ENCODE data around the gene SCYGR3.

SCYGR3 gene, protein sequence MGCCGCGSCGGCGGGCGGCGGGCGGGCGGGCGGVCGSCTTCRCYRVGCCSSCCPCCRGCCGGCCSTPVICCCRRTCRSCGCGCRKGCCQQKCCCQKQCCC

DNA sequence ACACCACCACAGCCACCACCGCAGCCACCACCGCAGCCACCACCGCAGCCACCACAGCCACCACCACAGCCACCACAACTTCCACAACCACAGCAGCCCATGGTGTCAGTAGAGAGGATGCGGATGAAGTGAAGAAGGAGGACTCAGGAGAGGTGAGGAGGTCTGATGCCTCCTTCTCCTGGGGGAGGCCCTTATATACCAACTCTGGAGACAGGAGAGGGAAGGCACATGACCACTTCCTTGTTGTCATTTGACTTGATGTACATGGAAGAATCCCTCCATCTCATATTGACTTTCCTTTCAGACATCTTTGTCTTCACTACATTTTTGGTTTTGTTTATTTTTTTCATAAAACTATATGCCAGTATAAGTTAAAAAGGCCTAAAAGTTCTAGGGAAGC lies at the start of gene SCYGR3:
Gene SCYGR3, minus strand, starts transcription at position 101 of the 400 bp plus-strand sequence. Its CDS starts 0 bp downstream, at position 101.
- no peak for DNase-seq (ENCODE audit: low read depth)

DNA sequence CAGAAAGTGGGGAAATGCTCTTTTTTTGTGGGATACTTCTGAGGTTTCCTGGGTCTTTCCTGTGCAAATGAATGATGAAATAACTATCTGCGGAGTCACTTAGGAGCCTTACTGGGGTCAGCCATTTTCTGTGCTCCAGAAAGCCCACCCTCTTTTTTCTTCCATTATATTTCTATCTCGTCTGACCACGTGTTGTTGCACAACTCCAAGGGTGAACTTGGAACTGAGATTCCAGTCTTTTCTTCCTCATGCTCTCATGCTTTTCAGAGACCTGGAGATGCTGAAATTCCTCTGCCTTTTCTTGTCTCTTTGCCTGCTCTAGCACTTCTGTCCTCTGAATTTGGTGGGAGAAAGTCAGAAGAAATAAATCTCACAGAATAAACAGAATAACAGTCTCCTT lies 47.2 kb upstream of the SCYGR3 start:
- no peak for DNase-seq (ENCODE audit: low read depth)

GRCh38 chr2:227661025-227661649 lies 46.5 kb upstream of the SCYGR3 start:
- no peak for DNase-seq (ENCODE audit: low read depth)

DNA sequence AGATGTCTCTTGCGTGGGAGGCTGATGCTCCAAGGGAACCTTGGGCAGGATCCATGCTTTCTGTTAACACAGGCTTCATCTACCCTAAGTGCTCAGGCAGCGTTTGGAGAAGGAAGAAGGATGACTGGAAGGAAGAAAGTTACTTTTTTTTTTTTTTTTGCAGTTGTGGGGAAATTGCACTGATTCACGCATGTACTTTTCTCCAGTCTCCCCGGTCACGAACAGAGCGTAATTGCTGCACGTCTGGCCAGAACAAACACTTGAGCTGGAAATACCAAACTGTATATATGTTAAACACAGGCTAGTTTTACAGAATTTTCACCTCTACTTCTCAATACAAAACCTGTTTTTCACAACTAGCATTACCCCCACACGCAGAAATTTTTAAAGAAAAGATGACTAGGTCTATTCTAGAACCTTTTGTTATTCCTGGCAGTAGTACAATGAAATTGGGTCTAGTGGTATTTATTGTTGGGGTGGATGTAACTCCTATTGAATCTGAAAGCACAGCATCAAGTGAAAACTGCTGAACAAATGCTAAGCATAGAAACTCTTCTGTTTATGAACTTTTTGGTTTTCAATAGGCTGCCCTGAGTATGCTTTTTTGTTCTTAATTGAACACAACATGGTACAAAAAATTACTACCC lies 42.7 kb upstream of the SCYGR3 start:
- no peak for DNase-seq (ENCODE audit: low read depth)

DNA sequence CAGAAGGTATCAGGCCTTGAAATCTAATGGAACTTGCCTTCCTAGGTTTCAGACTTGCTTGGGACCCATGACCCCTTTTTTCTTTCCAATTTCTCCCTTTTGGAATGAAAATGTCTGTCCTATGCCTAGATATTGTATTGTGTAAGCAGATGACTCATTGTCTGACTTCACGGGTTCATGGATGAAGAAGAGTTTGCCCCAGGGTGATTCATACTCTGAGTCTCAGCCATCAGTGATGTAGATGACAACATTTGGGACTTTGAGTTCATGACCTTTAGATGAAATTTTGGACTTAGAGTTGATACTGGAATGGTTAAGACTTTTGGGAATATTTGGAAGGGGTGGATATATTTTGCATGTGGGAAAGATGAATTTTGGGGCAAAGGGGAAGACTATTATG lies 40.8 kb upstream of the SCYGR3 start:
- peak; percentile 69 for DNase-seq (ENCODE audit: low read depth)

DNA sequence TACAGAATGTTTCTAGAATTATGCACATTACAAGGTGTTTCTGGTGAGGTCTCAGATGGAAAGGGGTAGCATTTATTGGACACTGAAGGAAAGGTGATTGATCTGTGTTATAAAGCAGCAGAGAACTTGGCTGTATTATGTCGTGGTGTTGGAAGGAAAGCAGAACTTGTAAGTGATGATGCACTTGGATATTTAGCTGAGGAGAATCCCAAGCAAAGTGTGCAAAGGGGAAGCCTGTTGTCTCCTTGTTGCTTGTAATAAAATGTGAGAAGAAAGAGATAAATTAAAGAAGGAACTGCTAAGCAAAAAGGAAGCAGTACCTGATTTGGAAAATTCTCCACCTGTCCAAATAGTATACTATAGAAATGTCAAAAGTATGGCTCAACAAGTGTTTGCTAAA lies 39.8 kb upstream of the SCYGR3 start:
- no peak for DNase-seq (ENCODE audit: low read depth)

DNA sequence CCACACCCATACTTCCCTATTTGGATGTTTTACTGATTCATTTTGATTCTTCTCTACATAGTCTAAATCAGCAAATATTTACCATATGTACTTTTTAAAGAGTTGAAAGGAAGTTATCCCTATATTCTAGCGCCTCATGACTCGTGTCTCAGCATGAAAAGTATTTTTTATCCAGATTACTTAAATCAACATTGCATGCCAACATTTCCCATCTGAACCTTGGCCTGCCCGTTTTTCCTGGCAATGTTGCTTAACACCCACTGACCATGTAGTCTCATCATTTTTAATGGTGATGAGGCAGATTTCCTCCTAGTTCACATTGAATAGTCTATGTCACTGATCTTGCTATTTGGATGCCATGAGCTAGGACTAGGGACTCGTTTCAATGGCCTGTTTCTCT lies 38.8 kb upstream of the SCYGR3 start:
- DNase-seq (ENCODE audit: low read depth): peak; percentile 17

- DNase-seq (ENCODE audit: low read depth): no peak
Measured at GRCh38 chr2:227643990-227644551, 29.4 kb upstream of the SCYGR3 start.

DNA sequence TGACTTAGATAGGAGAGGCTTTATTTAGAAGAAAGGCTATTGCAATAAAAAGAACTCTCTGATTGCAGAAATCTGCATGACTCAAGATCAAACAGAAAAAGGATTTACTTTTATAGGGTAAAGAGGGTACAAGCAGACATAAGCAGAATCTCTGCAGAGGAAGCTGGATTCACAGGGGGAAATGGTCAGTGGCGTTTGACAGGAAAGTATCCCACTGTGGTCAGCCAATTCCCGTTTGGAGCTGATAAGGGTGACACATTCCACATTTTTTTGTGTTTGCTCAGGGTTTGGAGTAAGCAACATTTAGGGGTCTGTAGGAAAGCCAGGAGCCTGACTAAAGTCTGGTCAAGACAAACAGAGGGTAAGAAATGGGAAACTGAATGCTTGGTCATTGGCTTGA lies 28.0 kb upstream of the SCYGR3 start:
- no peak for DNase-seq (ENCODE audit: low read depth)

DNA sequence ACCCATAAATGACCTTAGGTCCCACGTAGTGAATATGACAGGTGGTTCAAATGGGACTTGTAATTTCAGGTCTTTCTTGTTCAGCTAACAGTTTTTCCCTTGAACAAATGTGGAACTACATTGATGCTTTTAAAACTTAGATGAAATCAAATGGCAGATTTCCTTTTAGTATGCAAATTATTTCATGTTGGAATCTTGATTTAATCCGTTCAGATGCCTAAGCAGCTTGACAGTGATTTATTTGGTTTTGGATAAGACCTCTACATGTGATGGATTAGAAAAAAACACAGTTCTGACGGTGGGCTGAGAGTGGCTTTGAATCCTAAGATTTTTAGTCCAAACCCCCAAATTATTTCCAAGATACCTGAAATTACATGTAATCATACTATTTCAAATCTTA lies 19.6 kb upstream of the SCYGR3 start:
- no peak for DNase-seq (ENCODE audit: low read depth)

GRCh38 chr2:227632827-227633226 lies 18.2 kb upstream of the SCYGR3 start:
- no peak for DNase-seq (ENCODE audit: low read depth)

DNA sequence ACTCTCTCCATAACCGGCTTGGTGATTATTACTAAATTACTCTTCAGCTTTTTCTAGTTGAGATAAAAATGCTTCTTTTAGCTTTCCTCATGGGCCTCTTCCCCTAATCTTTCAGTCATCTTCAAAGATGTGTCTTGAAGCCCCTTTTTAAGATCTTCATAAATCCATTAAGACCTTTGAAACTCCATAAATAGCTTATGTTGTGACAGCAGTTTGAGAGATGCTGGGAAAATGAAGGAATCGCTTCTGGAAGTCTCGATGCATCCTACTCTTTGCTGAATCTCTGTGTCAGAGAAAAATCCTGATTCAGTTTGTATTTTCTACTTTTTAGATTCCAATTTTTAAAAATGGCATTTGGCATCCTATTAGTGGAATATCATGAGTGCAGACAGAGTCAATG lies 15.7 kb upstream of the SCYGR3 start:
- no peak for DNase-seq (ENCODE audit: low read depth)

DNA sequence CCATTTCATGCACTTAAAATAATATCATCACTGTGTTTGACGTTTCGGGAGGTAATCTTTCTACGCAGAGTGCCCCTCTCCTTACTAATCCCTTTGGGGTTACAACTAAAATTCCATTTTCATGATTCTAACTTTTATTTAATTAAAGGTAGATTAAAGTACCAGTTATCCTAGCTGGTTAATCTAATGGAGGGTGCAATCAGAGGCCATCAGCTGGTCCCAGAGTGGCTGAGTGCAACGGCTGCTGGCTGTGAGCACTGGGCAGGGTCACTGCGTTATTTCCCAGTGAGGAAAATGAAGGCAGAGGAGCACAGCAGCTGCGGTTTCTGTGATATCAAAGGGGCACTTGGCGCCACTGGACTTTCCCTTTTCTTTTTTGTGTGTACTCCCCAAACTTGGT lies 14.8 kb upstream of the SCYGR3 start:
- no peak for DNase-seq (ENCODE audit: low read depth)

DNA sequence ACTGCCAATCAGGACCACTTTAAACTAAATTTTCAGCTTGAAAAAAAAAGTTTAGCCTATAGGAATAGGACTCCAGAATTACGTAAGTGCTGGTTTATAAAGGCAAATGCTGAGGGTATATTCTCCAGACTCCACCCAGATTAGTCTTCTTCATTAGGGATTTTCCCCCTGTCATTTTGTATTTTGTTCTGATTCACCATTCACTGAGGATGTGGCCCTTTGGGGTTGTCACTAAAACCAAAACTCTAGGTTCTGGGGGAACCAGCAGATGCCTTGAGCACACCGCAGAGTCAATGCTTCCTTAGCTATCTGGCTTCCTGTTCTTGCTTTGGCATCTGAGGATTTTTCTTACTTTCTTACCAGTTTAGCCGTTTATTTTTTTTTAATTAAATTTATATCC lies 13.1 kb upstream of the SCYGR3 start:
- DNase-seq (ENCODE audit: low read depth): no peak

DNA sequence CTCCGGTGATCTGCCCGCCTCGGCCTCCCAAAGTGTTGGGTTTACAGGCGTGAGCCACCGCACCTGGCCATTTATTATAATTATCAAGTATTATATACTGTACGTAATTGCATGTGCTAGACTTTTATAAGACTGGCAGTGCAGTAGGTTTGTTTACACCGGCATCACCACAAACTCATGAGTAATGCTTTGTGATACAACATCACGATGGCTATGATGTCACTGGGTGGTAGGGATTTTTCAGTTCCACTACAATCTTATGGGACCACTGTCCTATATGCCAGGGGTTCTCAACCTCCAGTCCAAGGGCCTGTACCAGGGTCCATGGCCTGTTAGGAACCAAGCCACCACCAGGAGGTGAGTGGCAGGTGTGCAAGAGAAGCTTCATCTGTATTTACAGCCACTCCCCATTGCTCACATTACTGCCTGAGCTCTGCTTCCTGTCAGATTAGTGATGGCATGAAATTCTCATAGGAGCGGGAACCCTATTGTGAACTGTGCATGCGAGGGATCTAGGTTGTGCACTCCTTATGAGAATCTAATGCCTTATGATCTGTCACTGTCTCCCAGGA lies 12.0 kb upstream of the SCYGR3 start:
- DNase-seq (ENCODE audit: low read depth): no peak

DNA sequence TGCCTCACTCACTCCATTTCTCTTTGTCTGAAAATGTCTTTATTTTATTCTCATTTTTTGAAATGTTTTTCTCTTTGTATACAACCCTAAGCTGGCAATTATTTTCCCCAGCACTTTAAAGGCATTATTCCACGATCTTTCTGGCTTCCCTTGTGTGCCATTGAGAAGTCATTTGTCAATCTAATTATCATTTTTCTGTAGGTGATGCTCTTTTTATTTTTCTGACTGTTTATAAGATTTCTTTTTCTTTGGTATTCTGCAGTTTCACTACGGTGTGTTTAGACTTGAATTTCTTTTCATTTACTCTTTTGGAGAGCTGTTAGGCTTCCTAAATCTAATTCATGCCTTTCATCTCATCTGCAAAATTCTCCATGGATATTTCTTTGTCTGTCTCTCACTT lies 10.8 kb upstream of the SCYGR3 start:
- DNase-seq (ENCODE audit: low read depth): no peak

DNA sequence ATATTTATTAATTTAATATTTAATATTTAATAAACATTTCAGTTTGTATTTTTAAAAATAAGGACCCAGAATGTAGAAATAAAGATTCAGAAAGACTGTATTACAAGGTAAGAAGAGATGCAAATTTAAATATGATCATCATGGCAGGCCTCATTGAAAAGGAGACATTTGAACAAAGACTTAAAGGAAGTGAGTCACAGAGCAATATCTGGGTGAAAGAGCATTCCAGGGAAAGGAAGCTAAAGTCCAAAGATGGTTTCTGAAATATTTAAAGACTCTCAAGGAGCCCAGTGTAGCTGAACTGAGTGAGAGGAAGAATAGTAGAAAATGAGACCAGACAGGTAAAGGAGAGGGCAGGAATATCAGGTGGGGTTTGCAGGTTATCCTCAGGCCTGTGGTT lies 8.6 kb upstream of the SCYGR3 start:
- peak; percentile 29 for DNase-seq (ENCODE audit: low read depth)

DNA sequence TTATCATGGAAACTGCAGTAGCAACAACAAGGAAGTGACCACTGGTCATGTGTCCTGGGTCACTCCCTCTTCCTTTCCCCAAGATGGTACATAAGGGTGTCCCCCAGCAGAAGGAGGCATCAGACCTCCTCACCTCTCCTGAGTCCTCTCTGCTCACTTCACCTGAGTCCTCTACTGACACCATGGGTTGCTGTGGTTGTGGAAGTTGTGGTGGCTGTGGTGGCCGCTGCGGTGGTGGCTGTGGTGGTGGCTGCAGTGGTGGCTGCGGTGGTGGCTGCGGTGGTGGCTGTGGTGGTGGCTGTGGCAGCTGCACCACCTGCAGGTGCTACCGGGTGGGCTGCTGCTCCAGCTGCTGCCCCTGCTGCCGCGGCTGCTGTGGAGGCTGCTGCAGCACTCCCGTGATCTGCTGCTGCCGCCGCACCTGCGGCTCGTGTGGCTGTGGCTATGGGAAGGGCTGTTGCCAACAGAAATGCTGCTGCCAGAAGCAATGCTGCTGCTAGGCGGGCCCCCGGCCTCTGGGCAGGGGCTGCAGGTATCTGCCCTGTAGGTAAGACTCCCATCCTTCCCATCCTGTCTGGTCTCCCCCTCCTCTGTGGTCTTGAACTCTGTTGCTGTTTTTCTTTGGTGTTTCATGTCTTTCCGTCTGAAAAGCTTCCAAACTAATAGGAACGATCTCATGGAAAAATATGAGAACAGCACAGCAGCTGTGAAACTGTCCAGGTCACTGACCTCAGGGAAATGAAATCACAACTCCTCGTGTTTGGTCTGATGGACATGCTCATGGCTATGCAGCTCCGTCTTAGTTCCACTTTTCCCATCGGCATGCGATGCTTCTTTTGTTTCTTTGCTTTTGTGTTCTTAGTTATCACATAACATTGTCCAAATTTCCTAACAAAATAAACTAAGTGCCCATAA lies 2.9 kb upstream of the SCYGR3 start, which contains the start of gene SCYGR4:
Gene SCYGR4, plus strand, starts transcription at position 183 of the 915 bp plus-strand sequence. Its CDS starts 0 bp downstream, at position 183.
- DNase-seq (ENCODE audit: low read depth): no peak

DNA sequence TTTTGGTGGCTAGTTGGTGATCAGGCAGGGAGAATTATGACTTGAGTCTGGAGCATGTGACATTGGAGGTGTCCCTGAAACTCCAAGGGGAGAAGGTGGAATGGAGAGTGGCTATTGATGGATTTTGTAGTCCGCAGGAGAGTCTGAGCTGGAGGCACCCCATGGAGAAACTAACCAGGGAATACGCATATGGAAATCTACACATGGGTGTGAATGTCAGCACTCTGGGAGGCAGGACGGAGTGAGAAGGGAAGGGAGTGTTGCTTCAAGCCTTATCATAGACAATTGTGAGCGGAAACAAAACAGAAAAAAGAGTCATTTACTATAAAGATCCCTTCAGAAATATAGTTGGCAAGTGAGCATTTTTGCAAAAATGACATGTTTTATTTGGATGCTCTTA lies 2.0 kb upstream of the SCYGR3 start:
- no peak for DNase-seq (ENCODE audit: low read depth)

GRCh38 chr2:227615906-227616305 lies 1.3 kb upstream of the SCYGR3 start:
- DNase-seq (ENCODE audit: low read depth): no peak

DNA sequence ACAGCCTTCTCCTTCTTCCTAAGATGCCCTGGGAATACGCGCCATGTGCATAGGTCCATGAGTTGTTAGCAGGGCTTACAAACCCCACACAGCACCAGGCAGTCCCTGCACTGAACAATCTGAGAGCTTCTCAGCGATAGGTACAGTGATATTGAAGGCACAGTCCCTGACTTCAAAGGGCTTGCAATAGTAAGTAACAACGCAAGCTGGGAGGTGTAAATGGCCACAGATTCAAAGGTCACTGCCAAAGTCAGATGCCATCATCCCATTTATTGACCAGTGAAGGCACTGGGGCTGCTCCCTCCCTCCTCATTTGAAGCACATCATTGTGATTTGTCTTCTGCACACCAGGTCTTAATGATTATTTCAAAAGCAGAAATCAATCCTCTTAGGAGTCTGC lies 541 bp upstream of the SCYGR3 start:
- DNase-seq (ENCODE audit: low read depth): no peak

DNA sequence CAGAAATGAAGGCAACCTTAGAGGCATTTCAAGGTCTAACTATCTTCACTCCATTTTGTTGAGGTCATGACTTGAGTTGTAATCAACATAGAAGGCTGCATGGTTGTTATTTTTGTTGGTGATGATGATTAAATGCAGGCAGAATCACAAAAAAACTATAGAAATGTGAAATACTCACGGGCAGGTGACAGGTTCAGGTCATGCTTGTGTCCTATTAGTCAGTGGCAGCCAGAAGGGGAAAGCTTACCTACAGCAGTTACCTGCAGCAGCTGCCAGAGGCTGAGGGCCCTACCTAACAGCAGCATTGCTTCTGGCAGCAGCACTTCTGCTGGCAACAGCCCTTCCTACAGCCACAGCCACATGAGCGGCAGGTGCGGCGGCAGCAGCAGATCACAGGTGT lies 394 bp downstream of the SCYGR3 start:
- DNase-seq (ENCODE audit: low read depth): no peak
